Astrocyte of the cerebellum (primary cell): ENCODE results near the gene ITGAD.

ENCODE experiments used
- DNase-seq: peaks from one replicate; pipeline ENCODE4 v3.0.0-alpha.2; 2011; ENCODE audit warnings: low read depth
- H3K4me3 ChIP-seq: 2 replicates; pipeline ENCODE4 v1.5.1; 2011; ENCODE audit warnings: mild to moderate bottlenecking, low read depth, low read length, moderate library complexity
- in situ Hi-C: cut with HindIII; loops from 2 replicates; pipeline ENCODE4 v1.10.0; 2017; ENCODE audit warnings: low sequenced_read_pairs
- TF ChIP-seq, protein P1 (sequence below): IDR thresholded peaks from 2 replicates; pipeline ENCODE4 v1.5.1; 2012; ENCODE audit warnings: low read length, low read depth, moderate library complexity, mild to moderate bottlenecking; ENCODE audit errors: missing control alignments

Gene ITGAD

DNA sequence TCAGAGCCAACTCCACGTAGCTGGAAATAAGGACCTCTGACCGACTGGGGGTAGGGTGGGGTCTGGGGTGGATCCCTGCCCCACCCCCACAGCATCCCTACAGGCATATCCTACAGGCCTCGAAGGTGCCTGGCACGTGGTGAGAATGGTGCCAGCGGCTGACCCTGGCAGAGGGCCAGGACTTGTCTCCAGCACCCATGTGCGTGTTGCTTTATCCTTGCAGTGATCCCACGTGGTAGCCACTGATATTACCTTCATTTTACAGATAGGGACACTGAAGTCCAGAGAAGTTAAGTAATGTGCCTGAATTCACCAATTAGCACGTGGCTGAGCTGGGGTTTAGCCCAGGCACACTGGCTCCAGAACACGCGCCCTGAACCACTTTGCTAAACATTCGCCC is 8.3 kb downstream of the ITGAD start:
- H3K4me3 ChIP-seq = no peak overlapping the region
- DNase-seq = no peak
- in situ Hi-C loops = no loop called here
- TF ChIP-seq, protein P1, sequence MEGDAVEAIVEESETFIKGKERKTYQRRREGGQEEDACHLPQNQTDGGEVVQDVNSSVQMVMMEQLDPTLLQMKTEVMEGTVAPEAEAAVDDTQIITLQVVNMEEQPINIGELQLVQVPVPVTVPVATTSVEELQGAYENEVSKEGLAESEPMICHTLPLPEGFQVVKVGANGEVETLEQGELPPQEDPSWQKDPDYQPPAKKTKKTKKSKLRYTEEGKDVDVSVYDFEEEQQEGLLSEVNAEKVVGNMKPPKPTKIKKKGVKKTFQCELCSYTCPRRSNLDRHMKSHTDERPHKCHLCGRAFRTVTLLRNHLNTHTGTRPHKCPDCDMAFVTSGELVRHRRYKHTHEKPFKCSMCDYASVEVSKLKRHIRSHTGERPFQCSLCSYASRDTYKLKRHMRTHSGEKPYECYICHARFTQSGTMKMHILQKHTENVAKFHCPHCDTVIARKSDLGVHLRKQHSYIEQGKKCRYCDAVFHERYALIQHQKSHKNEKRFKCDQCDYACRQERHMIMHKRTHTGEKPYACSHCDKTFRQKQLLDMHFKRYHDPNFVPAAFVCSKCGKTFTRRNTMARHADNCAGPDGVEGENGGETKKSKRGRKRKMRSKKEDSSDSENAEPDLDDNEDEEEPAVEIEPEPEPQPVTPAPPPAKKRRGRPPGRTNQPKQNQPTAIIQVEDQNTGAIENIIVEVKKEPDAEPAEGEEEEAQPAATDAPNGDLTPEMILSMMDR = no peak

DNA sequence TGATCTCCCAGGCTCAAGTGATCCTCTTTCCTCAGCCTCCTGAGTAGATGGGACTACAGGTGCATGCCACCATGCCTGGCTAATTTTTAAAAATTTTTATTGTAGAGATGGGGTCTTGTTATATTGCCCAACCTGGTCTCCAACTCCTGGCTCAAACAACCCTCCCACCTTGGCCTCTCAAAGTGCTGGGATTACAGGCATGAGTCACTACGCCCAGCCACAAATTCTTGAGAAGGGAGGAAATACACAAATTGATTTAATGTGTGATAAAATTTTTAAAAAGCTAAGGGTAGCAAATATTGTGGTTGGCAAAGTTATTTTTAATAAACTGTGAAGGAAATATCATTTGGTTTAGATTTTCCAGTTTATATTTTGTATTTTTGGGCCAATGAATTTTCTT is 9.6 kb downstream of the ITGAD start:
- H3K4me3 ChIP-seq = no peak overlapping the region
- in situ Hi-C loops = no loop called here
- DNase-seq = no peak
- TF ChIP-seq, protein P1 = no peak

DNA sequence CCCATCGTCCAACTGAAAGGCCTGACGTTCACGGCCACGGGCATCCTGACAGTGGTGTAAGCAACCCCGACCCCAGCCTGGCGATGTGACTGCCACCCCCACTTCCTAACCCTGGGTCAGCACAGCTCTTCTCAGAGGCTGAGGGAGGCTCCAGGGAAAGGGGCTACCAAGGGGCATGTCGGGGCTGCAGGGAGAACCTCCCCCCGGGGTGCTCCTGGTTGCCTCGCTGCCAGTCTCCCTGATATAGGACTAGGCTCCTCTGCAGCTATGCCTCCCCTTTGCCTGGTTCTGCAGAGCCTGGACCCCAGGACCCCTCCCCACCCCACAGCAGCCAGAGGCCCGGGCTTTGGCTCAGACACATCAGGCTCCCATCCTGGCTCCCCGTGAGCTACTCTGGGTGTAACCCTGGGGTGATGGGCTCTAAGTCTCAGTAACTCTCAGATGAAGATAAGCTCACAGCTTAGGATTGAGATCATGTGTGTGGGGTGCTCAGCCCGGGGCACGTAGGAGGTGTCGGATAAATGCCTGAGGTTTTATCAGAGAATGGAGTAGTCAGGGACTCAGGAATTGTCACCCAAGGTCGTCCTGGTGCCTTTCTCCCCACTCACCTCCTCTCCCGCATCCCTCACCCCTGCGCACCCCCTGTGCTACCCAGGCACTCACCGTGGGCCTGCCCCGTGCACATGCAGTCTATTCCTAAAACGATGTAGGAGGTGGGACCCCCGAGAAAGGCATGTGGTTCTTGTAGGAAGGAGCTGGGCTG is 10.6 kb downstream of the ITGAD start:
- in situ Hi-C loops = no loop called here
- TF ChIP-seq, protein P1 = no peak
- H3K4me3 ChIP-seq = no peak overlapping the region
- no peak for DNase-seq

DNA sequence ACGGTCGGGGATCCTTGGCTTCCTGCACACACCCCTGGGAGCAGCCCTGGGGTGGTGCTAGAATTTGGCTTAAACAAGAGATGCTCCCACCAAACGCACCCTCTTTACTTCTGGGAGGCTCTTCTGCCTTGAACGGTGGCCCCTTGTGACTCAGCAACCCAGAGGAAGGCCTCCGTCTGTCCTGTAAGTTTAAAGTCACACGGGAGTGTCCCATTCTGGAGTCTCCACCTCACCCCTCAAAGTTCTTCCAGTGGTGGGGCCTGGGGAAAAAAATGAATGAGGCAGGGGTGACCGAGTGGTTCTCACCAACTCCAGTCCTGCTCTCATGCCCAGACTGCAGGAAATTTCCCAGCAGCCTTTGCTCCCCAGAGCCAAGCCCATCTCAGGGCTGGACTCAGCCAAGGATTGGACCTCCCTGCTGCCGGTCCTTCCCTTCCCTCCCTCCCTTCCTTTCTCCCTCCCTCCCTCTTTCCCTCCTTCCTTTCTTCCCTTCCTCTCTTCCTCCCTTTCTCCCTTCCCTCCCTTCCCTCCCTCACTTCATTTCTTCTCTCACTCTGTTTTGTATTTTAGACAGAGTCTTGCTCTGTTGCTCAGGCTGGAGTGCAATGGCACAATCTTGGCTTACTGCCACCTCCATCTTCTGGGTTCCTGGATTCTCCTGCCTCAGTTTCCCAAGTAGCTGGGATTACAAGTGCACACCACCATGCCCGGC is 11.4 kb downstream of the ITGAD start:
- H3K4me3 ChIP-seq = no peak overlapping the region
- in situ Hi-C loops = no loop called here
- TF ChIP-seq, protein P1 = no peak
- DNase-seq = no peak

DNA sequence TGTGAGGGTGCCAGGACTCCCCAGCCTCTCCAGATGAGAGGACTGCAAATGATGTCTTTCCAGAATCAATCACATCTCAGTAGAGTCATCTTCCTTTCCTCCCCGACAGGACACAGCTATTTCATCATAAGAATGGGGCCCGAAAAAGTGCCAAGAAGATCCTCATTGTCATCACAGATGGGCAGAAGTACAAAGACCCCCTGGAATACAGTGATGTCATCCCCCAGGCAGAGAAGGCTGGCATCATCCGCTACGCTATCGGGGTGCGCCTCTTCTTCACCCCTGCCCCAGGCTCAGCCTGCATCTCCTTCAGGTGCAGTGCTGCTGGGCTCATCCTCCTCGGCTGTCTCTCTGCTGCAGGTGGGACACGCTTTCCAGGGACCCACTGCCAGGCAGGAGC is 14.3 kb downstream of the ITGAD start:
- H3K4me3 ChIP-seq = no peak overlapping the region
- TF ChIP-seq, protein P1 = no peak
- in situ Hi-C loops = no loop called here
- no peak for DNase-seq

DNA sequence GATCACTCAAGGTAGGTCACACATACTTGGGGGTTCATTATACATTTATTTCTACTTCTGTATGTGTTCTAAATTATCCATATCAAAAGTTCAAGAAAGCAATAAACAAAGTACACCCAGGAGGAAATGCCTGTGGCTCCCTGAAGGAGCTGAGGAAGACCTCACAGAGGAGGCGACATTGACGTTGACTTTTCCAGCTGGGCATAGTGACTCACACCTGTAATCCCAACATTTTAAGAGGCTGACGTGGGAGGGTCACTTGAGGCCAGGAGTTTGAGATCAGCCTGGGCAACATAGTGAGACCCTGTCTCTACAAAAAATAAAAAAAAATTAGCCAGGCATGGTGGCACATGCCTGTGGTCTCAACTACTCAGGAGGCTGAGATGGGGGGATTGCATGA is 16.3 kb downstream of the ITGAD start:
- H3K4me3 ChIP-seq = no peak overlapping the region
- in situ Hi-C loops = no loop called here
- DNase-seq = no peak
- TF ChIP-seq, protein P1 = no peak
